GM12864 (cell line): ENCODE results near the gene GNGT2.

Experiments used
- DNase-seq: peaks from one replicate; pipeline ENCODE4 v3.0.0-alpha.2; 2011; ENCODE audit warnings: low read depth
- H3K4me3 ChIP-seq: 2 replicates; pipeline ENCODE4 v1.5.1; 2011; ENCODE audit warnings: mild to moderate bottlenecking, low read depth, low read length, control low read depth
- CTCF ChIP-seq: IDR thresholded peaks from 2 replicates; pipeline ENCODE4 v1.5.1; 2011; ENCODE audit warnings: low read depth, mild to moderate bottlenecking, moderate library complexity, low read length, control low read depth, inconsistent platforms; ENCODE audit errors: missing control alignments

The GNGT2 gene

DNA sequence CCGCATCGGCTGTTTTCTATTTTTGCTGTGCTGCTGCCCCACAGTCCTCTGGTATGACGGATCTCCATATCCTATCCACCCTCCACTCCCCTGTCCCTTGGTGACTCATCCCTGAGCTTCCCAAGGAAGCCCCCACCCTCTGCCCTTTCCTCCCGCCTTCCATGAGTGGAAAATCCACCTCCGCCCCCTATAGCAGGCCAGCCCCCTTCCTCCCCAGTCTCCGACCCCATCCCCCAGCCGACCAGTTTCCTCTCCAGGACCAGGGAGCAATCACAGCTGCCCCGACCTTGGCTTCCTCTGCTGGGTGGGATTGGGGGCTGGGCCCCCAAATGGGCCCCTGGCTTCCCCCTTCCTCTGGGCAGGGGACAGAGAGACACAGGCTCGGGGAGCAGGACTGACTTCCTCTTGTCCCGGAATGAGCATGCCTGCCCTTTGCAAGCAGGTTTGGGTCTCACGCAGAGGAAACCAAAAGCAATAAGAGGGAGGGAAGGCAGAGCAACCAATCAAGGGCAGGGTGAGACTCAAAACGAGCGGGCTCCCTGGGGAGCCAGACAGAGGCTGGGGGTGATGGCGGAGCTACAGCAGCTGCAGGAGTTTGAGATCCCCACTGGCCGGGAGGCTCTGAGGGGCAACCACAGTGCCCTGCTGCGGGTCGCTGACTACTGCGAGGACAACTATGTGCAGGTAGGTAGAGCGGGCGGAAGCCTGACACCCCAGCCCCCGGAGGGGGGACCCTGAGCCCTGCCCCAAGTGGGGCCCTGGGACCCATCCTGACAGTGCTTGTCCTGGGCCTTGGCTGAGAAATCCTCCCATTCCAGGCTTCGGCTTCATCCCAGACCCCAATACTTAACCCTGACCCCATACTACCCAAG is at the start of gene GNGT2, which contains the start of gene ABI3:
GNGT2 (minus strand) TSS at position 417 of the 872 bp plus-strand sequence. CDS start 3,152 bp downstream, outside the sequence.
ABI3 (plus strand) TSS at position 550 of the 872 bp plus-strand sequence; CDS start at position 568, 18 bp downstream.
- no peak for TF ChIP-seq CTCF
- peak; percentile 83 for DNase-seq
- H3K4me3 ChIP-seq, result peak within 1 kb of the TSS; percentile 89

DNA sequence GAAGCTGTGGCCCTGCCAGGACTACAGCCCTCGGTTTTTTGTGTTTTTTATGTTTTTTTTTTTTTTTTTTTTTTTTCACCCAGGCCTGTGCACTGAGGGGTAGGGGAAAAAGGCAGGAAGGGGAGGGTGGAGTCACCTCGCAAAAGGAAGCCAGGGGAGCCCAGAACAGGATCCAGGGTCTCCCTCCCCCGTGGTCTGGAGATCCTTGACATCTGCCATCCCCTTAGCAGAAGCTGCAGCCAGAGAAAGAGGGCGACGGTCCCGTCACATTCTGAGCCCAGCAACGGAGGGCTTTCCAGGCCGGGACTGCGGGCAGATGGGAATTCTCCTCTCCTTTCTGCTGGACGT is 49.3 kb upstream of the GNGT2 start:
- no peak for DNase-seq
- no peak for TF ChIP-seq CTCF
- peak overlapping the region; percentile 39 for H3K4me3 ChIP-seq

DNA sequence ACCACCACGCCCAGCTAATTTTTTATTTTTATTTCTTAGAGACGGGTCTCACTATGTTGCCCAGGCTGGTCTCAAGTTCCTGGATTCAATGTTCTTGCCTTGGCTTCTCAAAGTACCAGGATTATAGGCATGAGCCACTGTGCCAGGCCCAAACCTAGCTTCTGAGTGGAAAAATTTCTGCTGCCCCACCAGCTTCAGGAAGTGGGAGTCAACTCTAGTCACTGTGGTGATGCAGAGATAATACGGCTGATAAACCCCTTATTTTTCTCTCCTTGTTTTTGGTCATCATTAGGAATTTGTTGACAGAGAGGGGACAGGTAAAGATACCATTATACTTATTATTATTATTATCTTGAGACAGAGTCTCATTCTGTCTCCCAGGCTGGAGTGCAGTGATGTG is 48.0 kb upstream of the GNGT2 start:
- H3K4me3 ChIP-seq, result no peak overlapping the region
- TF ChIP-seq CTCF, result no peak
- no peak for DNase-seq

DNA sequence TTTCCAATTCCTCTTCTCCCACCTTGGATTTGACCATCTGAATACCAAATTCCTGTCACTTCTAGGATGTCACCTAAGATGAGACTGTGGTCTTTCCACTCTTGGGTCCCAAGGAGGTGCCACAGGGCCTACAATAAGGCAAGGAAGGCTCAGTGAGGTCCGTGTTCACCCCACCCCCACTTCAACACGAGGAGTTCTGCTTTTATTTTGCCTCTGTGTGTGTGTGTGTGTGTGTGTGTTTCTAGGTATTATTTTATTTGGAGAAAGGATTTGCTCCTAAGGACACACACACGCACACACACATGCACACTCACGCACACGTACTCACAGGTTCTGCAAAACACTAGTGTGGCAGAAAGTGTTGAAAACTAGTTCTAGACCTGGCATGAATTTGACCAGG is 44.8 kb upstream of the GNGT2 start:
- TF ChIP-seq CTCF, result no peak
- no peak overlapping the region for H3K4me3 ChIP-seq
- no peak for DNase-seq

DNA sequence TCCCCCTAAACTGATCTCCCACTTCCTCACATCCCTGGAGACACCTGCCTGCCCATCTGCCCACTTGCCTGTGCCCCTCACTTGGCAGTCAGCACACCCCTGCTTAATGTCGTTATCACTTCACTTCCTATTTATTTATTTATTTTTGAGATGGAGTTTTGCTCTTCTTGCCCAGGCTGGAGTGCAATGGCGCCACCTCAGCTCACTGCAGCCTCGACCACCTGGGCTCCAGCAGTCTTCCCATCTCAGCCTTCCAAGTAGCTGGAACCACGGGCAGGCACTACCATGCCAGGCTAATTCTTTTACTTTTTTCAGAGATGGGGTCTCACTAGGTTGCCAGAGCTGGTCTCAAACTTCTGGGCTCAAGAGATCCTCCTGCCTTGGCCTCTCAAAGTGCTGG is 43.7 kb upstream of the GNGT2 start:
- no peak for DNase-seq
- no peak overlapping the region for H3K4me3 ChIP-seq
- no peak for TF ChIP-seq CTCF

- no peak for DNase-seq
- H3K4me3 ChIP-seq, result no peak overlapping the region
- no peak for TF ChIP-seq CTCF
These were observed 41.8 kb upstream of the GNGT2 start for GRCh38 chr17:49252148-49252695.
